Thyroid gland (tissue), 4 donors: Measurements from ENCODE around the gene PTPN18.

Experiments used
- CTCF ChIP-seq, 6 experiments: fragments of 200-600 bp in 3 of 6; fragments of 450-650 bp in 3 of 6; sonication (generic) in 3 of 6; IDR thresholded peaks; one replicate each; pipeline ENCODE4 v1.5.1; 2016 to 2019; ENCODE audit warnings: antibody characterized with exemption in 6 of 6, mild to moderate bottlenecking in 2 of 6, inconsistent platforms in 1 of 6, moderate library complexity in 1 of 6
- POLR2A ChIP-seq, 2 donors: fragments of 450-650 bp; IDR thresholded peaks; one replicate each; pipeline ENCODE4 v1.6.1; 2017; ENCODE audit warnings: antibody characterized with exemption in 2 of 2, mild to moderate bottlenecking in 2 of 2, moderate library complexity in 1 of 2

DNA sequence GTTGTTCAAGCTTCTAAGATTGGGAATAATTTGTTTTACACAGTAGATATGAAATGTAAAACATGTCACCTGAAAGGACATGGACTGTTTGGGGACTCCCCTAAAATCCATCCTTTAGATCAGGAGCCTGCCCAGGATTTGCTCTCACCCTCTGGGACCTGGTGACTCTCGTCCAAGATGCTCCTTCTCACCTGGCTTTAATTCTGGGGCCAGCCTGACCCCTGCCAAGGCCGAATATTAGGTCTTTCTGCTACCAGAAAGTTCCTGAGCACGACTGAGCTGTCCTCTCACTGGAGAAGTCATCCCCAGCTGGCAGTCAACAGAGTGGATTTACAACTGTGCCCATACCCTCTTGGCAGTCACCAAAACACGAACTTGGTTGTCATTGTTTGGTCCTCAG, 25.3 kb downstream of the PTPN18 start:
- TF ChIP-seq CTCF (IDR thresholded peaks at IDR 0.05), result no peak
- no peak for TF ChIP-seq POLR2A (IDR thresholded peaks at IDR 0.05)
